Measurements from ENCODE around the gene IL1R2.

Gene IL1R2

DNA sequence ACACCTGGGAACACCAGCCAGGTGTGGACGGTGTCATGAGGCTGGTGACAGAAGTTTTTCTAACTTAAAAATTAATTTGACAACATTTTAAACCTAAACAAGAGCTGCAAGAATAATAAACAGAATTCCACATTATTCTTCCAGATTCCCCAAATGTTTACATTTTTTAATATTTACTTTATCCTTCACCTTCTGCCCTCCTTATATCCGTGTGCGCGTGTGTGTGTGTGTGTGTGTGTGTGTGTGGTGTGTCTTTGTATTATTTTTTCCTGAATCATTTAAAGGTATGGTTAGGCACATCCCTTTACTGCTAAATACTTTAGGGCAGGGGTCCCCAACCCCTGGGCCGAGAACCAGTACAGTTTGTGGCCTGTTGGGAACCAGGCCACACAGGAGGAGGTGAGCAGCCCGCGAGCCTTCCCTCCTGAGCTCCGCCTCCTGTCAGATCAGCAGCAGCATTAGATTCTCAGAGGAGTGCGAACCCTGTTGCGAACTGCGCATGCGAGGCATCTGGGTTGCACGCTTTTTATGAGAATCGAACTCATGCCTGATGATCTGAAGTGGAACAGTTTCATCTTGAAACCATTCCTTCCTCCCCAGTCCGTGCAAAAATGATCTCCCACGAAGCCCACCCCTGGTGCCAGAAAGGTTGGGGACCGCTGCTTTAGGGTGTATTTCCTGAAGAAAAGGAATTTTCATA, 16.4 kb upstream of the IL1R2 start:
- DNase-seq, result no peak

DNA sequence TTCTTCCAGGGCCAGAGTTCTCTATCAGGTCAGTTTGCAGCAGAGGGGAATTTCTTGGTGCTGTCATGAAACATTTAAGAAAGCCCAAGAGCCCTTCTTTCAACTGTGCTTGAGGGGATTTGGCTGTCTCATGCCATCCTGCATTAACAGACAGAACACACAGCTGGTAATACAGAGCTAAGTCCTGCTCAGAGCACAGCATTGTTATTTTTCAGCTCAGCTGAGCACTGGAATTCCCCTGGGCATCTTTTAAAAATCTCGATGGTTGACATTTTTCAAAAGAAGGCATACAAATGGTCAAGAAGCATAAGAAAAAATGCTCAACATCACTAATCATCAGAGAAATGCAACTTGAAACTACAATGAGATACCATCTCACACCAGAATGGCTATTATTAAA, 14.9 kb upstream of the IL1R2 start:
- no peak for DNase-seq

DNA sequence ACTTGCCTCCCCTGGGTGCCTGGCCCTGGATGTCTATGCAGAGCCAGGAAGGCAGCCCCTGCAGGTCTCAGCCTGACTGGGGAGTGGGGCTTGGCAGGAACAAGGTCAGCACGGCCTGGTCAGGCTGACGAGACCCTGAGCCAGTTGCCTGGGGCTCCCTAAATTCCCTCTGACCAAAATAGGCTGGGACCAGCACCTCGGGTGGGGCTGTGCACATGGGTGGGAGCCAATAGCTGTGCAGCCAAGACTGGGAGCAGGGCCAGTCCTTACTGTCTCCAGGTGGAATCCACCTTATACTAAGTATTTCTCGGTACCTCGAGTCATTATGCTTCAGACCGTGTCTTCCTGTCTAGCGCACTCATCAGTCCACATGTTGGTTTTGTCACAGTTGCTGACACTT, 11.4 kb upstream of the IL1R2 start:
- no peak for DNase-seq

DNA sequence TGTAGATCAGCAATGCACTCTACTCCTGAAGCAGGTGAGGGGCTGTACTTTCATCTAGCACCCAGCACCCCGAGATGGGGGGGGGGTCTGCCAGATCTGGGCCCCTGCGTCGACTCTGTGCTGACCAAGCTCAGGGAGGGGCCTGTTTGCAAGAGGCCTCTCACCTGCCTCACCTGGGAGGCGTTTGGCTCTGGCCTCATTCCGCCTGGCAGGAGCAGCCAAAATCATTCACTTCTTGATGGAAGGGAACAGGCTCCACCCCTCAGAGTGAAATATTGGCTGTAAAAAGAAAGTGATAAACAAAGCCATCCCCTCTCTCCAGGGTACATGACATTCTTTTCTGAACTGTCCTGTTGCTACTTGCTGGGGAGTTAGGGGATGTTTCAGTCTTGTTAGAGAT, 10.7 kb upstream of the IL1R2 start:
- DNase-seq, result no peak

DNA sequence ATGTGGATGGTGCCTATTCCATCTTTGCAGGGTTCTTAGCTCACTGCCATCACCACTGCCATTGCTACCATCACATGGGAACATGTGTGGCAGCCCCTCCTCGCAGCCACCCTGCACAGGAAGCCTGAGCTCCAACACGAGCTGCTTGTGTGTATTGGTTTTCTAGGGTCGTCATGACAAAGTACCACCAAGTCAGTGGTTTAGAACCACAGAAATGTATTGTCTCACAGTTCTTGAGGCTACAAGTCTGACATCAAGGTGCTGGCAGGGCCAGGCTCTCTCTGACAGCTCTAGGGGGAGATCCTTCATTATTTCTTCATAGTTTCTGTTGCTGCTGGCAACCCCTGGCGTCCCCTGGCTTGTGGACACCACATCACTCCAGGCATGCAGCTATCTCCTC, 10.3 kb upstream of the IL1R2 start:
- no peak for DNase-seq

DNA sequence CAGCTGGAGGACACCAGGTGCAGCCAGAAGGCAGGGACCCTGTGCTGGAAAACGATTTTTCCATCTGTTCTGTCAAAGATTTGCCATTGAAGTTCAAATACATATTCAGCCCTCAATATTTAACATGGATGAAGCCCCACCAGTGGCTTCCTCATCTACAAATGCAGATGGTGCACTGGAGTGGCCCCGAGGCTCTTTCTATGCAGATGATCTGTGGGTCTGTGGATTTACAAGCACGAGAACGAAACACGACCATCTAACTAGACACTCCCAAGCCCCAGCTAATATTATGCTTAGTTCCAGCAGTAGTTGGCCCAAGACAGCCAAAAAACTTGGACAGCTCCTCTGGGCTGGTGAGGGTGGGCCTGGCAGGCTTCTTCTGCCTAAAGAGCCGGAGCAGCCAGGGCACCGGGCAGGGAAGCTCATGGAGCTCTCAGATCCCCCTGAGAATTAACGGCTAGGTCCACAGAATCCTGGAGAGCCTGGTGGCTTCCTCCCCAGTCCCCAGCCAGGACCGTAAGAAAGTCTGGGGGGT, 9.2 kb upstream of the IL1R2 start:
- DNase-seq, result no peak

DNA sequence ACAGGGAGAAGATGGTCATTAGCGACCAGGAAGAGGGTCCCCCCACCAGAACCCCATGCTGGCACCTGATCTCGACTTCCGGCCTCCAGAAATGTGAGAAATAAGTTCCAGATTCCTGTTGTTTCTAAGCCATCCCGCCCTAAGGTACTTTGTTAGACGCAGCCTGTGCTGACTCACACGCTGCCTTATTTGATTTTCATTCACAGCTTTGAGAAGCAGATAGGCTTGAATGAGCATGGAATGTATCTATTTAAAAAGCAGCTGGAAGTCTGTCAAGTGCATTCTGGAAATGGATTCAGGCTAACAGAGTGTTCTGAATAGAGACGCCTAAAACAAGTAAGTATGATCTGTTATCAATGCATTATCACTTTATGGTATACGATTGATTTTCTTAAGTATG, 8.3 kb upstream of the IL1R2 start:
- DNase-seq, result no peak

DNA sequence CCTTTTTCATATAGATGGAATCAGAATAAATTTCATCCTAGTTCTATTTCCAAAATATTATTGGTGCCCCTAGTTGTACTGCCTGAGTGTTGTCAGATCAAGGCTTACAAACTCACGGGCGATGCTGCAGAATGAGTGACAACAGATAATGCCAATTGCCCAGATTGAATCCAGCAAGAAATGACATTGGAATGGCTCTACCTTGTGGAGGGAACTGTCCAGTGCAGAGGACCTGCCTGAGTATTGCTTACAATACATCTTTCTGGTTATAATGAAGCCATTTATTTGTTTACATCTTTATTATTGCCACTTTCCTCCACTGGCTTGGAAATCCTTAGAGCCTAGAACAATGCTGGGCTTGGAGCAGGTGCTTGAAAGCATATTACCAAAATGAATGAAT, 7.8 kb upstream of the IL1R2 start:
- DNase-seq, result no peak

DNA sequence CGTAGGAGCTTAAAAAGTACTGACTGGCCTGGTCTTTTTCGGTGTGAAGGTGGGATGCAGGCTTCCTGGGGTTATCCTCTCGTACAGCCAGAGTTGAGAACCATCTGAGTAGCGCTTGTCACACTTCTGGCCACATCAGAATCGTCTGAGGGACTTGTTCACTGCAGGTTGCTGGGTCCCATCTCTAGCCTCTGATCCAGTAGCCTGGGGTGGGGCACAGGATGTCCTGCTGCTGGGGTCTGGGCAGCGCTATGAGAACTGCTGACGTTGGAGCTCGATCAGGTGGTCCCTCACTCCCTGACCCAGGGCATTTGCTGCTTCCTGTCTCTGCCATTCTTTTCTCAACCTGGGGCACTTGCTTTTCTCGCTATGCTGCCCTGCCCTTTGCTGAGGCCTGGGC, 7.1 kb upstream of the IL1R2 start:
- no peak for DNase-seq

DNA sequence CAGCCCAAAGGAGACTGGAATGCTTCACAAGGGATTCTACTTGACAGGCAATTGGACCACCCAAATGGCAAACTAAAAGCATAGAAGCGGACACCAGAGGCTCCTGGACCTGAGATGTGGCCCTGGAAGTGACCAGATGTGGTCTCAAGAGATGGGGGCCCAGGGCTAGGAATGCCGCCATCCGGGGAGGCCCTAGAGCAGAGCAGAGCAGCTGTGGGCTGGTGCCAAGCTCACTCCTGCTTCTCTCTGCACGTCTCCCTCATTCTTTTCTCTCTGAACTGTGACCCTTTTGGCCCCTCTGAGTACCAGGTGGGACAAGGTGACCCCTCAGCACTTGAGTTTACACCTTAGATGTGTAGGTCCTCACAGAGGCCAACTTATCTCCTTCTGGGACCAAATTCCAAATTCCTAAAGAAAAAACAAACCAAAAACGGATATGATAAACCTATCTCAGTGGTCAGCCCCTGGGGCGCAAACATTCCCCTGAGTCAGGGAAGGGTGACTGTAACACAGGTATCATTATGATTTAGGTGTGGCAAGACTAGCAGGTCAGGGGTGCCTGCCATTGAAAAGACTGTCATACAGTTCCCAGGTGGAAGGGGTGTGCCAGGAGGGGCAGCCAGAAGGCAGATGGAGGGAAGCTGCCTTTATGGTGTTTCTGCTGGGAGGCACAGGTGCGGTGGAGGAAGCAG, 6.5 kb upstream of the IL1R2 start:
- DNase-seq, result no peak

DNA sequence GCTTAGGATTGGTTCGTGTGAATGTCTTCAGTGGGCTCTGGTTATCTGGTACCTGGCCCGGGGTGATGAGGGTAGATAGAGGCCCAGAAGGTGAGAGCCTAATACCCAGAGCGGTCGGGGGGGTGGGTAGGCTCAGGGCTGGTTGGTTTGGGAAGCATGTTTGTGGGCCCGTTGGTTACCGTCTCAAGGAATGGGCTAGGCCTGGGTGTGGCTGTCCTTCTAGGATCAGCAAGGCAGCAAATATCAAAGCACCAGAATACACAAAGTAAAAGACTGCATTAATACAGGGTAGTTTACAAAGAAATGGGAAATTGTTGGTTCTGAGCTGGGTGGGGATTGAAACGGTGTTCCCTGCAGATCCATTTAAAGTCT, 6.0 kb upstream of the IL1R2 start:
- DNase-seq, result no peak

DNA sequence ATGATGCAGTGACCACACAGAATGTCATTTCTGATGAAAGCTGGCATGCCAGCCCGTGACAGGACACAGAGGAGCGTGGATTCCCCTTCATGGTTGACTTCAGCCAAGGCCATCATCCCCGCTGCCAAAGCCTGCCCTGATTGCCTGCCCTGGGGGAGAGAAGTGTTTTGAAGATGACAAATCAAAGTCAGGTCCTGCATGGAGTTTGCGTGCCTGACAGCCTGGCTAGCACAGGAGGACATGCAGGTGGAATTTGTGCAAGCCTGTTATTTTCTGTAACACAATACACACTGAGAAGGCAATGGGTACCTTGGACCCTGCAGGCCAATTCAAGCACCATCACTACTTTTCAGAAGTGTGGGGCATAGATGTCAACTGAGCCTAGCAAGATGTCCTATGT, 5.4 kb upstream of the IL1R2 start:
- no peak for DNase-seq

DNA sequence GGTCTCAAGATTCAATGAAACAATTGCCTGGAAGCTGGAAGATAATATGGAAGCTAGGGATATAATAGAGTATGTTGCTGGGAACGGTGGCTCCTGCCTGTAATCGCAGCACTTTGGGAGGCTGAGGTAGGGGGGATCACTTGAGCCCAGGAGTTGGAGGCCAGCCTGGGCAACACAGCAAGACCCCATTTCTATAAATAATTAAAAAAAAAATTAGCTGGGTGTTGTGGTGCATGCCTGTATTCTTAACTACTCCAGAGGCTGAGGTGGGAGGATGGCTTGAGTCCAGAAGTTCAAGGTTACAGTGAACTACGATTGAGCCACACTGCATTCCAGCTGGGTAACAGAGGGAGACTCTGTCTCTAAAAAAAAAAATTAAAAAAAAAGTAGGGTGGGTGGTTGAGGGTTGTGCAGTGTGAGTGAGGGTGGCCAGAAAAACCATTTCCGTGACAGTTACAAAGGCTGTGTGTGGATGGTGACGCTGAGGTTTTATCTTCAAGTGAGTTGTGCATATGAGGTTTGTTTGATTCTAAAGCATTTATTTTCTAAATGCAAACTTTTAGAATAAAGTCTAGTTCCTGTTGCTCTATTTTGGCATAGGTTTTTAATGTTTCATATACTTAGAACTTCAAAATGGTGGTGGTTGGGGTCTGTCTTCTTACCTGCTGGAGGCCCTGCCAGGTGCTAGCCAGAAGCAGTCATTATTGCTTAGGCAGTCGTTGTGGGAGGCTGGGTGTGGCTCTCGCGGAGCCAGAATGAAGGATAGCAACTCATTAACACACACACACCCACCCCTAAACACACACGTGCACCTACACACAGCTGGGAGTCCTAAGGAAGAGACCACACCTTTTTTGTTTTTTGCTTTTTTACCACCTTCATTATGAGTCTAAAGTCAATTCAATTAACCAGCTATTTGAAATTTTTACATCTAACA, 4.7 kb upstream of the IL1R2 start:
- DNase-seq, result no peak

DNA sequence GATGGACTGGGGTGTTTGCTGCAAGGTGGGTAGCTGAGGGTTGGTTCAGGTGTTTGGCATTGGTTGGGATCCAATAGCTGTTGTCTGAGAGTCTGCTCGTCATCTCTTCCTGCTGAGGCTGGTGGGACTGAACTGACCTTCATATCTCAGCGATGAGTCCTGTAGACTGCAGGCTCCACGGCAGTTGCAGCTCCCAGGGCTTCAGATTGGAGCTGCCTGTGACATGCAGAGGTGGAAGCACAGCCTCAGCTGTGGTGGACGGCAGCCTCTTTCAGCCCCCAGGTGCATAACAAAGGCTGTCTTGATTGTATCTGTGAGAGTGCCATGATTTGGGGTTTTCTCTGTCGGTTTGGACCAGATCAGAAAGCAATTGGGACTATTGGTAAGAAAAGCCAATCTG, 3.9 kb upstream of the IL1R2 start:
- DNase-seq, result no peak

DNA sequence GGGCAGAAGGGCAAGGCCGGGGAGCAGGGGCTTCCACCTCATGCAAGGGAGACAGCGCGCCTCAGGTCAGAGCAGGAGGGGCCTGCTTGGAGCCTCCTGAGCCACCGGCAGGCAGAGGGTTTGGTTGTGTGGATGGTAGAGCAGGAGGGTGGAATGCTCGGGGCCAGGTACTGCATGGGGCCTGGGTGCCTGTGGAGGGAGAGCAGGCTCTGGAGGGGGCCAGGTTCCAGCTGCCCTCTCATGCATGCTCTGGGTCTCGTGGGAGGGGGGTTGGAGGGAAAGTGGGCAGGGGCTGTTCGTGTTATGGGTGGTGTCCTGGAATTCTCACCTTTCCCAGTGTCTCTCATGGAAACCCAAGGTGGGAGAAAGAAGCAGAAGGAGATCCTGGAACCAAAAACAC, 3.2 kb upstream of the IL1R2 start:
- no peak for DNase-seq

DNA sequence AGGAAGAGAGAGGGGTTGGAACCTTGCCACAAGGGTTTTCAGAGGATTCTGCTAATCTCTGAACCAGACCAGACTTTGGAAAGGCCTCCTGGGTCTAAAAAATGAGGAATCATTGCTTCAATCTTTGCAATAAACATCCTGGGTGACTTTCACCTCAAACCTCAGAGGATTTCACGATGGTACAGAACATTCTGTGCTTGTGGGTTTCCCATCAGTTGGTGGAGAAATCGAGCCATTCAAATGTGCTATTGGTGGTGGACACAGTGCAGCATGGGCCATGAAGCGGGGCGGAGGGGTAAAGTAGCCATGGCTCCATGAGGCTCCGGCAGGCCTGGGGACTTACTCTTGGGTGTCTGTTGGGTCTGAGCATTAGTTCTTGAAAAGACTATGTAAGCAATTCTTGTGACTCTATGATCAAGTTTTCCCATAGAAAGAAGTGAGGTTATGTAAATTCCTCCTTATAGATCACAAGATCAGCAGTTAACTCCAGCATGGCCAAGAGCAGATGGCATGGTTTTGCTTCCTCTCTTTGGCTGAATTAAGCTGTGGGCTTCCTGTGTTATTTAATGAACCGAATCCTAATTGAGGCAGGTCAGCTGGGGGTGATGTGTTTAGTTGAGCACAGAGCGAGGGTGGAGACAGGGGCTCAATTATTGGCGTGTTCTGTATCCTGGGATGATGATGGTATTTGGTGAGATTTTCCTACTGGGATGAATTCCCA, 1.9 kb upstream of the IL1R2 start:
- DNase-seq, result no peak

DNA sequence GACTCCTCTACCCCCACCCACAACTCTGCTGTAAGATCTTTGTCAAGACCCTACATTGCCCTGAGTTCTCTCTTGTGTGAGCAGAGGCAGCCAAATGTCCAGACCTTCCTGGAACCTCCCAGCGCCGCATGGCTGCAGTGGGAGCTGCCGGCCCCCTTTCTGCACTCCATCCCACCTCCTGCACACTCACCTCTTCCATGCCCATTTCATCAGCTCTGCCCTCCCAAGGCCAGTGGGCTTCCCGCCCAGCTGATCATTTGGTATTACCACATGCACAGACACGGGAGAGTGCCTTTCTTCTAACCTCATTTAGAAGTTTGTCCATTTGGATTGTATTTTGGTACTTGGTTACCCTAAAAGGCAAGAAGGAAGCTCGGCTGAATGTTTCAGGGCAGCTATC, 2.0 kb downstream of the IL1R2 start:
- no peak for DNase-seq

DNA sequence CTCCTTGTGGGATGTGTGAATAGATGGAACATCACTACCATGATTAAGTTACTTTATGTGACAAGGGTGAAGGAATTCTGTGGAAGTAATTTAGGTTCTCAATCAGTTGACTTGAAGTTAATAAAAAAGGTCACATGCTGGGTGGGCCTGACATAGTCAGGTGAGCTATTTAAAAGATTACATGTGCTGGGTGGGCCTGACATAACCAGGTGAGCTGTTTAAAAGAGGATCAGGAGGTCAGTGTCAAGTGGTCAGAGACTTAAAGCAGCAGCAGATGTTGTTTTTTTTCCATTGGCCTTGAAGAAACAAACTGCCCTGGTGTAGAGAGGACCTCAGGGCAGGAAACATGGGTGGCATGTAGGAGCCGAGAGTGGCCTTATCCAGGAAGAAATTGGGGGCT, 3.3 kb downstream of the IL1R2 start:
- DNase-seq, result no peak

DNA sequence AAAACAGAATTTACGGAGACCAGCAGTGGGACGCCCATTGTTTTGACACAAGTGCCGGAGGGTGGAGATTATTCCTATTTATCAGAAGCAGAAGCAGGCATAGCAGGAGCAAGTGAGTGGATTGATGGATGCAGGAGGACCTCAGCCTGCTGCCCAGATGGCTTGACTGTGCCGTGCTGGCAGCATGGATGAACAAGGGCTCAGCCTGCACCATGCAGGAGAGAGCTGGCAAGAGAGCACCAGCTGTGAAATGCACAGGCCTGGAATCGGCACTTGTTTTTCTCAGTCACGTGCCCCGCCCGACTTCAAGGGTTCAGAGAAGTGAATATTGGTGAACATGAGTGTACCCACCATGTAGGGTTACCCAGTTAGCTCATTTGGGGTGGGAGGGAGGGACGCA, 4.0 kb downstream of the IL1R2 start:
- DNase-seq, result no peak

DNA sequence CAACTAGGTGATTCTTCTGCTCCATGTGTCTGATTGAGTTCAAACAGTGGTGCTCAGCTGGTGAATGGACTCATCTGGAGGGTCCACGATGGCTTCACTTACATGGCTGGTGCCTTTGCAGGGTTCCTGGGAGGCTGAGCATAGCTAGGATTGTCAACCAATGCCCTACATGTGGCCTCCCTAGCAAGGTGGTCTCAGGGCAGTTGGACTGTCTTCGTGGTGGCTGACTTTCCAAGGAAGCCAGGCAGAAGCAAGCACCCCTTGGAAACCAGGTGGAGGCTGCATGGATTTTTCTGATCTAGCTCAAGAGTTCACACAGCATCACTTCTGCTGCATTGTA, 6.8 kb downstream of the IL1R2 start:
- no peak for DNase-seq

DNA sequence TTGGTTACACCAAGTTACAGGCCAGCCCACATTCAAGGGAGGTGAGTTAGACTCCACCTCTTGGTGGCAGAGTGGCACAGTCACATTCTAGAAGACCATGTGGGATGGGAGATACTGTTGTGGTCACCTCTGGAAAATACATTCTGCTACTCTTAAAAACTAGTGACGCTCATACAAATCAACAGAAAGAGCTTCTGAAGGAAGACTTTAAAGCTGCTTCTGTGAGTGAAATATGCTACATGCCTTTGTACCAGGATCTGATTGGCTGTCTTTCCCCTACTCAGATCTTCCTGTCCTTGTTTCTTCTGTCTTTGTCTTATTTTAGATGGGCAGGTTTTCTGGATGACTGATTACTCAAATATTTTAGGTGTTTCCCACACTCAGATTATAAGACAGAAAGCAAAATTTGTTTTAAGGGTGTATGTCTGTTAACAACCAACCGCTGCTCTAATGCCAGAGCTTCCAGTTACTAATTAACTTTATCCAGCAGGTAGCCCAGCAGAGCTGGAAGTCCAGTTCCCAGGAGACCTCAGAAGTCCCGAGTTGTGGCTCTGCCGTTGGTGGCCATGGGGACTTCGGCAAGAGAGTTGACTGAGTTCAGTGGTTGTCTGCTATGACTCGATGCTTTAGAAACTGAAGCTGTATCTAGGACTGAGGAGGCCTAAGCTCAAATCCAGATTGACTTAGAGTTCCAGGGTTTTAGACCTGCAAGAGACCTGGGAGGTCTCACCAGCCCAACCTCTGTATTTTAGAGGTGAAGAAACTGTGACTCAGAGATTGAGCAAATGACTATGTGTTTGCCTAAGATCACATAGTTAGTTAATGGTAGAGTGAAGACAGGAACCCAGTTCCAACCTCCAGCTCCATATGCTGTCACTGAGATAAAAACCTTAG, 7.4 kb downstream of the IL1R2 start:
- no peak for DNase-seq

DNA sequence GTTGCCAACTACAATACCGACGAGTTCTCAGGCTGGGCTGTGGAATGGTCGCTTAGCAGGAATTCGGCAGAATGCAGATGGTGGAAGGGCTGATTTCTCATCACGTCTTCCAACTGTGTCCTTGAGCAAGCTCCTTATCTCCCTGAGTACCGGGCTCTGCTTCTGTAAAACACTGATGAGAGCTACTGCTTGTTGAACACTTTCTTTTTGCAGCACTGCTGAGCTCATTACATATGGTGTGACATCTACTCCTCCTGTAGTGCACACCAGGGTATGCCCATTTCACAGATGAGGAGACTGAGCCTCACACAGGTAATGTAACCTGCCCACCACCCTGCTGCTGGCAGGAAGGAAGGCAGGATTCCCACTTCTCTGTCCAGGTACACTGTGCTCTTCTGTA, 8.3 kb downstream of the IL1R2 start:
- no peak for DNase-seq
